K562 (cell line): ENCODE results near the gene SETD3. TPM values are rescaled to one million over a fixed set of nuclear protein-coding genes. Genes with fewer than 3 reads are reported as not detected.

Source experiments
- ATAC-seq: fragments of 200-7000 bp; cut with Tn5 transposase; 3 replicates; pipeline ENCODE4 v1.9.1; 2020; ENCODE audit warnings: moderate library complexity
- BruUV-seq: library from RNA; stranded (reverse); fragments of 400-500 nt; replicated peaks from 2 replicates; lab custom pipeline; 2021; lab: Mats Ljungman, UMichigan
- CTCF ChIA-PET: fragments of 300-600 bp; formaldehyde crosslinking; extraction: SDS; loops from one replicate; lab custom pipeline; 2021; ENCODE audit warnings: low intra/inter-chr PET ratio; lab: Yijun Ruan, JAX
- POLR2A ChIA-PET: fragments of 300-600, 350-650 bp; sonication (Branson Sonifier 250); formaldehyde crosslinking; extraction: SDS; loops from one replicate; lab custom pipeline; 2021; ENCODE audit warnings: antibody characterized with exemption, inconsistent platforms; lab: Yijun Ruan, JAX
- DNase-seq, 4 experiments: peaks; one replicate each; pipeline versions ENCODE4 v3.0.0 to v3.0.0-alpha.2; 2011 to 2018; ENCODE audit warnings: low spot score in 3 of 4, mixed read lengths in 3 of 4; ENCODE audit errors: extremely low read depth in 1 of 4
- FAIRE-seq: peaks from 2 replicates; lab custom pipeline; 2011; peaks lifted over from hg19 to GRCh38; lab: Jason Lieb, UNC
- H2AFZ ChIP-seq: 2 replicates; pipeline ENCODE4 v1.6.0; 2011; ENCODE audit warnings: low read depth, low read length, control low read depth, inconsistent platforms
- H3K27ac ChIP-seq: fragments of 200-600 bp; 3 replicates; pipeline ENCODE4 v1.8.0; 2011; ENCODE audit warnings: low read depth, mild to moderate bottlenecking, control low read depth, inconsistent platforms, low read length, moderate library complexity, mixed read lengths; ENCODE audit errors: extremely low read depth
- H3K27me3 ChIP-seq, 2 experiments: fragments of 300-600 bp in 1 of 2; 2 replicates in 1 of 2; 3 replicates in 1 of 2; pipeline versions ENCODE4 v1.6.0 to v1.8.0; 2011; ENCODE audit warnings: inconsistent platforms in 2 of 2, low read length in 2 of 2, mild to moderate bottlenecking in 1 of 2, mixed read lengths in 1 of 2, moderate library complexity in 1 of 2; ENCODE audit not compliant: control insufficient read depth in 2 of 2, insufficient read depth in 2 of 2
- H3K36me3 ChIP-seq: fragments of 300-600 bp; 3 replicates; pipeline ENCODE4 v1.8.0; 2011; ENCODE audit warnings: mild to moderate bottlenecking, low read length, inconsistent platforms; ENCODE audit not compliant: control insufficient read depth, insufficient read depth
- H3K4me1 ChIP-seq, 2 experiments: fragments of 200-600 bp in 1 of 2; replicated peaks in 1 of 2; 2 replicates in 1 of 2; 3 replicates in 1 of 2; pipeline versions ENCODE4 v1.5.1 to v1.8.0; 2011; ENCODE audit warnings: inconsistent platforms in 2 of 2, low read length in 2 of 2, mild to moderate bottlenecking in 1 of 2, mixed read lengths in 1 of 2, moderate library complexity in 1 of 2; ENCODE audit not compliant: control insufficient read depth in 2 of 2, insufficient read depth in 2 of 2
- H3K4me2 ChIP-seq: 2 replicates; pipeline ENCODE4 v1.6.1; 2011; ENCODE audit warnings: low read length, control low read depth, inconsistent platforms, mixed read lengths; ENCODE audit not compliant: insufficient read depth
- H3K4me3 ChIP-seq: fragments of 200-600 bp; sonication (generic), shearing (Covaris generic); 2 replicates; pipeline ENCODE4 v1.5.1; 2016; ENCODE audit warnings: control low read depth, inconsistent platforms
- H3K79me2 ChIP-seq: fragments of 200-600 bp; 3 replicates; pipeline ENCODE4 v1.8.0; 2011; ENCODE audit warnings: low read length, inconsistent platforms; ENCODE audit not compliant: control insufficient read depth, insufficient read depth
- H3K9ac ChIP-seq, 2 experiments: 2 replicates each; pipeline versions ENCODE4 v1.6.0 to v1.6.1; 2011; ENCODE audit warnings: low read depth in 2 of 2, low read length in 2 of 2, control low read depth in 1 of 2, inconsistent platforms in 1 of 2, mild to moderate bottlenecking in 1 of 2, mixed read lengths in 1 of 2; ENCODE audit not compliant: insufficient read depth in 1 of 2
- H3K9me1 ChIP-seq: one replicate; pipeline ENCODE4 v1.6.0; 2011; ENCODE audit warnings: inconsistent platforms, mild to moderate bottlenecking, low read length, moderate library complexity; ENCODE audit not compliant: control insufficient read depth, insufficient read depth
- H3K9me3 ChIP-seq: replicated peaks from 2 replicates; pipeline ENCODE4 v1.5.1; 2011; ENCODE audit warnings: low read depth, low read length, inconsistent platforms; ENCODE audit not compliant: control insufficient read depth, insufficient read depth
- H4K20me1 ChIP-seq: replicated peaks from 2 replicates; pipeline ENCODE4 v1.6.1; 2011; ENCODE audit warnings: low read length, inconsistent platforms, mixed read lengths; ENCODE audit not compliant: control insufficient read depth, insufficient read depth
- BACH1 ChIP-seq: fragments of 200-800 bp; sonication (Bioruptor generic); IDR thresholded peaks from 2 replicates; pipeline ENCODE4 v1.6.1; 2016; ENCODE audit warnings: missing genetic modification characterization, missing compliant biosample characterization
- CLOCK ChIP-seq: fragments of 250-450 bp; sonication (Bioruptor Pico); IDR thresholded peaks from 2 replicates; pipeline ENCODE4 v1.4.0; 2020; ENCODE audit warnings: mild to moderate bottlenecking, moderate library complexity, borderline replicate concordance
- ETV6 ChIP-seq, 3 experiments: fragments of 150-350 bp in 1 of 3; sonication (generic) in 1 of 3; formaldehyde crosslinking in 1 of 3; IDR thresholded peaks; 2 replicates each; pipeline versions ENCODE4 v1.6.1 to v1.8.0; 2014 to 2022; ENCODE audit warnings: borderline replicate concordance in 2 of 3, low read depth in 2 of 3, antibody characterized with exemption in 1 of 3, low read length in 1 of 3, mild to moderate bottlenecking in 1 of 3, missing genetic modification reagents in 1 of 3
- GMEB1 ChIP-seq: fragments of 250-450 bp; sonication (Bioruptor Pico); IDR thresholded peaks from 2 replicates; pipeline ENCODE4 v1.4.0; 2020; ENCODE audit warnings: mild to moderate bottlenecking
- KDM4B ChIP-seq, 2 experiments: fragments of 450-650 bp in 1 of 2; sonication (generic) in 1 of 2; IDR thresholded peaks; 2 replicates each; pipeline ENCODE4 v1.6.1; 2016 to 2017; ENCODE audit warnings: borderline replicate concordance in 2 of 2, antibody characterized with exemption in 1 of 2, low read depth in 1 of 2, mild to moderate bottlenecking in 1 of 2
- PREB ChIP-seq: sonication (generic); formaldehyde crosslinking; IDR thresholded peaks from 2 replicates; pipeline ENCODE4 v1.8.1; 2023; ENCODE audit warnings: mild to moderate bottlenecking, missing genetic modification reagents
- RBBP5 ChIP-seq: fragments of 200-600 bp; sonication (generic); IDR thresholded peaks from 2 replicates; pipeline ENCODE4 v1.6.1; 2012; ENCODE audit warnings: borderline replicate concordance, mild to moderate bottlenecking, low read length, control low read depth, inconsistent platforms; ENCODE audit not compliant: insufficient read depth, poor library complexity, severe bottlenecking
- RBM15 ChIP-seq: fragments of 200-400 bp; formaldehyde crosslinking; IDR thresholded peaks from 2 replicates; pipeline ENCODE4 v1.6.1; 2018; ENCODE audit warnings: mild to moderate bottlenecking, low read length, moderate library complexity; ENCODE audit not compliant: insufficient read depth
- RFX1 ChIP-seq: fragments of 450-650 bp; IDR thresholded peaks from 2 replicates; pipeline ENCODE4 v1.6.1; 2016; ENCODE audit warnings: mild to moderate bottlenecking, moderate library complexity
- SRSF3 ChIP-seq: fragments of 200-400 bp; formaldehyde crosslinking; IDR thresholded peaks from 2 replicates; pipeline ENCODE4 v1.6.1; 2016; ENCODE audit warnings: mild to moderate bottlenecking, low read length, moderate library complexity; ENCODE audit not compliant: insufficient read depth
- SRSF9 ChIP-seq: fragments of 200-400 bp; formaldehyde crosslinking; IDR thresholded peaks from 2 replicates; pipeline ENCODE4 v1.6.1; 2017; ENCODE audit warnings: low read depth, low read length, borderline replicate concordance
- TGIF2 ChIP-seq: sonication (generic); formaldehyde crosslinking; IDR thresholded peaks from 2 replicates; pipeline ENCODE4 v1.8.1; 2022; ENCODE audit warnings: mild to moderate bottlenecking, missing genetic modification reagents, moderate library complexity
- ZC3H11A ChIP-seq: IDR thresholded peaks from 2 replicates; pipeline ENCODE4 v1.6.1; 2012; ENCODE audit warnings: low read depth, low read length, improper control_type of control experiment
- ZNF133 ChIP-seq: fragments of 250-450 bp; sonication (Bioruptor Pico); IDR thresholded peaks from 2 replicates; pipeline ENCODE4 v1.4.0; 2020; ENCODE audit warnings: mild to moderate bottlenecking
- ZNF445 ChIP-seq: fragments of 250-450 bp; sonication (Bioruptor Pico); IDR thresholded peaks from 2 replicates; pipeline ENCODE4 v1.4.0; 2020; ENCODE audit warnings: low read depth, mild to moderate bottlenecking, moderate library complexity
- ZNF583 ChIP-seq: fragments of 250-450 bp; sonication (Bioruptor Pico); IDR thresholded peaks from 2 replicates; pipeline ENCODE4 v1.4.0; 2020
- WGBS: fragments of 100-300 bp; shearing (Covaris generic); methylation state at CpG from one replicate; pipeline ENCODE4 v1.1.6; 2016; ENCODE audit warnings: low coverage, mixed read lengths; ENCODE audit not compliant: insufficient coverage; ENCODE audit errors: missing lambda C conversion rate; 5-methylcytosine and 5-hydroxymethylcytosine counted together
- in situ Hi-C: fragments of 300-500 bp; cut with MboI; formaldehyde crosslinking; loops from 4 replicates; pipeline ENCODE4 v1.15.0; 2018; ENCODE audit warnings: inconsistent platforms, mixed read lengths
- intact Hi-C: fragments of 100-400 bp; cut with micrococcal nuclease; formaldehyde crosslinking; loops from 2 replicates; pipeline ENCODE4 v1.14.2; 2022
- polyA plus RNA-seq, 8 experiments: library from polyadenylated mRNA; depleted of rRNA in 4 of 8; stranded (reverse) in 5 of 8; unstranded in 3 of 8; fragments of >200 nt; fragmentation: Nextera tagmentation in 2 of 8; fragmentation: Illumina TruSeq in 1 of 8; extraction: Ambion mirVana in 2 of 8; extraction: Trizol in 1 of 8; gene quantifications; 2 replicates each; pipeline versions ENCODE4 v1.2.1 to v1.2.3, GENCODE V29; 2011 to 2014; ENCODE audit warnings: inconsistent platforms in 1 of 8, missing spikeins in 1 of 8
- total RNA-seq, 7 experiments: library from RNA; depleted of rRNA in 6 of 7; stranded (reverse); fragments of >200 nt in 6 of 7; fragmentation: Illumina TruSeq in 2 of 7; extraction: Trizol in 2 of 7; gene quantifications; 2 replicates each; pipeline versions ENCODE4 v1.2.1 to v1.2.3, GENCODE V29; 2011 to 2021; ENCODE audit warnings: low replicate concordance in 1 of 7

Gene SETD3
- total and polyA plus RNA-seq, 9 of the 15 experiments (the other 6 are each of a cell fraction or from before 2014, with no cell fraction given) = 8.5 to 35.9 (median 26.5) TPM

GRCh38 chr14:99349721-99350495 lies 130.8 kb downstream of the SETD3 start:
- in situ Hi-C loops = no loop called here

More at GRCh38 chr14:99349721-99350495, 130.8 kb downstream of the SETD3 start:
- Histone ChIP-seq H3K9me1 (no peaks in the 10 kb centered on the region), H3K9ac (no peak overlapping the region; a peak in 1 of 4 replicates), H2AFZ (no peak overlapping the region), H3K36me3 (no peaks in the 10 kb centered on the region), H4K20me1 (no peaks in the 10 kb centered on the region), H3K4me1 (no peaks in the 10 kb centered on the region; a peak in 1 of 5 replicates), H3K9me3 (no peaks in the 10 kb centered on the region), H3K27ac (no peak overlapping the region), H3K4me3 (no peak overlapping the region), H3K27me3 (peaks cover 2 to 63% of the 10 kb centered on the region in 2 experiments; a peak in 3 of 5 replicates), H3K79me2 (no peaks in the 10 kb centered on the region), H3K4me2 (no peak overlapping the region)
- DNase-seq (no peak), FAIRE-seq (no peak), ATAC-seq (no peak)
- ChIA-PET CTCF (no interaction called here), POLR2A (no interaction called here)
- 0% methylated on average over 11 of the region's 13 CpGs for WGBS
- BruUV-seq = no TSS peak
- intact Hi-C loops = no loop called here
- TF ChIP-seq ETV6 (IDR thresholded peaks at IDR 0.05; ENCODE audit: borderline replicate concordance in 1 of 2, low read depth in 2 of 2, low read length in 1 of 2) (no peak), ETV6 (CRISPR knock-in tag; IDR thresholded peaks at IDR 0.05; ENCODE audit: borderline replicate concordance) (no peak), ZNF445 (CRISPR knock-in tag) (no peak), PREB (no peak), SRSF9 (no peak), ZNF133 (no peak), RBBP5 (no peak), CLOCK (CRISPR knock-in tag) (no peak), GMEB1 (CRISPR knock-in tag) (no peak), BACH1 (tag) (no peak), TGIF2 (no peak), ZNF583 (CRISPR knock-in tag) (no peak), ZC3H11A (no peak), RBM15 (no peak), SRSF3 (no peak), KDM4B (IDR thresholded peaks at IDR 0.05; ENCODE audit: borderline replicate concordance in 2 of 2, low read depth in 1 of 2) (no peak), RFX1 (no peak)
